Adrenal gland (tissue), 19 donors: ENCODE data around the gene RAB40C. TPM values are rescaled to one million over a fixed set of nuclear protein-coding genes. Genes with fewer than 3 reads are reported as not detected.

Experiments used
- DNase-seq, 7 donors: peaks; one replicate each; pipeline ENCODE4 v3.0.0-alpha.2; 2019 to 2020
- H3K27ac ChIP-seq, 5 donors: fragments of 200-600 bp; sonication (generic) in 4 of 5; 1 replicate in 3 of 5; 2 replicates in 2 of 5; pipeline versions ENCODE4 v1.5.1 to v1.8.0; 2016 to 2020; ENCODE audit warnings: mild to moderate bottlenecking in 1 of 5
- H3K27me3 ChIP-seq: fragments of 200-600 bp; 2 replicates; pipeline ENCODE4 v1.8.0; 2021
- H3K36me3 ChIP-seq, 2 donors: fragments of 200-600 bp; replicated peaks in 1 of 2; 1 replicate in 1 of 2; 2 replicates in 1 of 2; pipeline versions ENCODE4 v1.5.1 to v1.8.0; 2018 to 2022
- H3K4me1 ChIP-seq, 2 donors: fragments of 200-600 bp; replicated peaks in 1 of 2; 1 replicate in 1 of 2; 2 replicates in 1 of 2; pipeline versions ENCODE4 v1.5.1 to v1.8.0; 2018 to 2021
- H3K4me3 ChIP-seq, 4 donors: fragments of 200-600 bp; sonication (generic) in 3 of 4; one replicate each; pipeline ENCODE4 v1.5.1; 2016 to 2018
- H3K9me3 ChIP-seq, 3 donors: fragments of 200-600 bp; sonication (generic) in 1 of 3; replicated peaks in 1 of 3; 1 replicate in 2 of 3; 2 replicates in 1 of 3; pipeline versions ENCODE4 v1.5.1 to v1.8.0; 2016 to 2021
- CTCF ChIP-seq, 6 experiments: fragments of 450-650 bp in 4 of 6; fragments of 200-600 bp in 2 of 6; sonication (generic) in 1 of 6; IDR thresholded peaks; 1 replicate in 5 of 6; 2 replicates in 1 of 6; pipeline versions ENCODE4 v1.5.1 to v1.8.0; 2016 to 2021; ENCODE audit warnings: antibody characterized with exemption in 6 of 6, mild to moderate bottlenecking in 2 of 6, moderate library complexity in 1 of 6
- POLR2A ChIP-seq, 2 donors: fragments of 450-650 bp; IDR thresholded peaks; one replicate each; pipeline ENCODE4 v1.6.1; 2017; ENCODE audit warnings: antibody characterized with exemption in 2 of 2, mild to moderate bottlenecking in 2 of 2, moderate library complexity in 1 of 2
- WGBS, 4 donors: extraction: QIAGEN DNeasy Blood & Tissue Kit in 2 of 4; methylation state at CpG; one replicate each; pipeline versions ENCODE4 v1.1.5 to v1.1.7; 2013 to 2017; 5-methylcytosine and 5-hydroxymethylcytosine counted together
- intact Hi-C, 2 donors: fragments of 100-400 bp; cut with DNase I; formaldehyde crosslinking; loops; one replicate each; pipeline versions ENCODE4 v1.14.1 to v1.15.0; 2022 to 2023
- long read RNA-seq, 10 donors: library from polyadenylated mRNA in 3 of 10; unstranded in 2 of 10; stranded (forward) in 1 of 10; transcript quantifications; one replicate each; pipeline ENCODE4 v2.0.0 and lab custom pipeline, GENCODE V29; 2021 to 2026
- polyA plus RNA-seq, 3 donors: library from polyadenylated mRNA; stranded (reverse); fragments of 200-250 nt in 2 of 3; fragments of 350-450 nt in 1 of 3; fragmentation: Illumina TruSeq in 1 of 3; extraction: RNeasy Lipid Tissue Mini Kit (QIAGEN cat#74804) in 1 of 3; gene quantifications; one replicate each; pipeline ENCODE4 v1.2.3, GENCODE V29; 2013 to 2014
- total RNA-seq, 9 donors: library from RNA; depleted of rRNA in 4 of 9; stranded (reverse); fragments of >200 nt in 4 of 9; fragments of 120-200 nt in 1 of 9; fragmentation: NEBNext Ultra II Directional in 1 of 9; extraction: Animal tissue kit (Norgen Biotek cat#: 25700) in 1 of 9; gene quantifications; one replicate each; pipeline versions ENCODE4 v1.1.0 to v1.2.4, GENCODE V29; 2013 to 2023
- donor health status: healthy with polysubstance abuse.
- donor health status: Bipolar disorder and iron deficiency.
- donor health status: DM: yes; HTN: yes; CAD: no.
- donor health status: DM: no; HTN: no; CAD: no.
- donor health status: DM: no; HTN: no; CAD: no.
- donor health status: DM: yes; HTN: yes; CAD: no.

RAB40C gene, protein sequence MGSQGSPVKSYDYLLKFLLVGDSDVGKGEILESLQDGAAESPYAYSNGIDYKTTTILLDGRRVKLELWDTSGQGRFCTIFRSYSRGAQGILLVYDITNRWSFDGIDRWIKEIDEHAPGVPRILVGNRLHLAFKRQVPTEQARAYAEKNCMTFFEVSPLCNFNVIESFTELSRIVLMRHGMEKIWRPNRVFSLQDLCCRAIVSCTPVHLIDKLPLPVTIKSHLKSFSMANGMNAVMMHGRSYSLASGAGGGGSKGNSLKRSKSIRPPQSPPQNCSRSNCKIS
- total RNA-seq, result 10 to 100 TPM in 8 of 9 donors, 1 to 10 TPM in 1; 6.0 to 20.9 (median 15.8) TPM
- 10 to 100 TPM in 2 of 3 donors, 1 to 10 TPM in 1; 2.3 to 36.2 (median 19.1) TPM for polyA plus RNA-seq
- long read RNA-seq, donor 1, partial matches to known transcripts, result 0 of 3 reads
- long read RNA-seq, donor 1, other reads (novel, unspliced or antisense), result 0 of 3 reads
- long read RNA-seq, donor 2, partial matches to known transcripts, result 0 of 2 reads
- long read RNA-seq, donor 2, other reads (novel, unspliced or antisense), result 0 of 2 reads
- long read RNA-seq, donor 3, result 0 reads
- long read RNA-seq, donor 4, partial matches to known transcripts, result 0 of 2 reads
- long read RNA-seq, donor 4, other reads (novel, unspliced or antisense), result 1 of 2 reads
- long read RNA-seq, donor 5, transcript RAB40C-201 (6 exons, 2,699 nt), result major isoform, 32 of 62 reads
- long read RNA-seq, donor 5, transcript RAB40C-204 (7 exons, 2,569 nt), result minor isoform, 15 of 62 reads
- long read RNA-seq, donor 5, partial matches to known transcripts, result 3 of 62 reads
- long read RNA-seq, donor 5, other reads (novel, unspliced or antisense), result 5 of 62 reads
- long read RNA-seq, donor 6, partial matches to known transcripts, result 0 of 1 reads
- long read RNA-seq, donor 6, other reads (novel, unspliced or antisense), result 1 of 1 reads
- long read RNA-seq, donor 7, partial matches to known transcripts, result 0 of 2 reads
- long read RNA-seq, donor 7, other reads (novel, unspliced or antisense), result 0 of 2 reads
- long read RNA-seq, donor 8, partial matches to known transcripts, result 0 of 4 reads
- long read RNA-seq, donor 8, other reads (novel, unspliced or antisense), result 0 of 4 reads
- long read RNA-seq, donor 9, result 0 reads
- long read RNA-seq, donor 10, partial matches to known transcripts, result 7 of 11 reads
- long read RNA-seq, donor 10, other reads (novel, unspliced or antisense), result 0 of 11 reads

DNA sequence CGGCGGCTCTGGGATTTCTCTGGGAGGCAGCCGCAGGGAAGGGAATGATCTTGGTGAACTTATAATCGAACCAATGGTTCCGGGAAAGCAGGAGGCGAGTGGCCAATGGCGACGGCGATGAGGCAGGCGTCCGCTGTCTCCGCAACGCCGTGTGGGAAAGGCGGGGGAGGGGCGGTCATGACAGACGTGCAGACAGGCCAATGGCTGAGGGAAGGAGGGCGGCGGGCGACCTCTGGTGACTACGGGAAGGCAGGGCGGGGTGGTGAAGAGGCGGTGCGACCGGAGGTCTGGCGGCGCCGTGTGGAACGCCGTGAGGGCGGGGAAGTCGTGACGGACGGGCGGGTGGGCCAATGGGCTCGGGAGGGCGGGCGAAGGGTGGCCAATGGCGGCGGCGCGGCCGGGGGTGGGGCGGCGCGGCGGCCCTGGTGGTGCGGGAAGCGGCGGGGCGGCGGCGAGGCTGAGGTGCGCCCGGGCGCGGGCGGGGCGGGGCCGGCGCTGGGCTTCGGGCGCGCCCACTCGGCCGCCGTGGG lies at the start of gene RAB40C:
Gene RAB40C, plus strand, starts transcription at position 409 of the 530 bp plus-strand sequence. CDS start 226 bp downstream, outside the sequence.
- no peaks in the 10 kb centered on the region for H3K27me3 ChIP-seq
- peak within 1 kb of the TSS; percentile 96 to 100 (median 98) for H3K27ac ChIP-seq
- TF ChIP-seq POLR2A (IDR thresholded peaks at IDR 0.05), result no peak
- no peak for TF ChIP-seq CTCF (IDR thresholded peaks at IDR 0.05)
- H3K9me3 ChIP-seq, result no peaks in the 10 kb centered on the region
- intact Hi-C loops, result no loop called here
- no peaks in the 10 kb centered on the region for H3K36me3 ChIP-seq
- peaks cover 24 to 37% of the 10 kb centered on the region in 2 donors for H3K4me1 ChIP-seq
- peak within 1 kb of the TSS; percentile 66 to 94 (median 86) for H3K4me3 ChIP-seq
- DNase-seq, result peak; percentile 99 to 100 (median 99)
- 1 to 3% (median 2%) methylated on average over 18 to 67 of the region's 67 CpGs for WGBS, 4 donors

GRCh38 chr16:540645-541340 lies 49.1 kb upstream of the RAB40C start:
- intact Hi-C loops, result loop anchor here in 1 of 2 donors (5.0 kb wide), 1 partner anchor 42 kb away; no protein-coding TSS in a partner anchor
- Histone ChIP-seq H3K4me1 (peaks cover 0 to 2% of the 10 kb centered on the region in 2 donors), H3K27me3 (no peaks in the 10 kb centered on the region), H3K27ac (no peak overlapping the region), H3K36me3 (no peaks in the 10 kb centered on the region), H3K9me3 (no peaks in the 10 kb centered on the region), H3K4me3 (no peak overlapping the region)
- 59 to 84% (median 65%) methylated on average over 7 to 29 of the region's 29 CpGs for WGBS, 4 donors
- DNase-seq, result peak in 2 of 7 donors; percentile 42 to 52
- TF ChIP-seq CTCF (IDR thresholded peaks at IDR 0.05), result no peak
- TF ChIP-seq POLR2A (IDR thresholded peaks at IDR 0.05), result no peak

DNA sequence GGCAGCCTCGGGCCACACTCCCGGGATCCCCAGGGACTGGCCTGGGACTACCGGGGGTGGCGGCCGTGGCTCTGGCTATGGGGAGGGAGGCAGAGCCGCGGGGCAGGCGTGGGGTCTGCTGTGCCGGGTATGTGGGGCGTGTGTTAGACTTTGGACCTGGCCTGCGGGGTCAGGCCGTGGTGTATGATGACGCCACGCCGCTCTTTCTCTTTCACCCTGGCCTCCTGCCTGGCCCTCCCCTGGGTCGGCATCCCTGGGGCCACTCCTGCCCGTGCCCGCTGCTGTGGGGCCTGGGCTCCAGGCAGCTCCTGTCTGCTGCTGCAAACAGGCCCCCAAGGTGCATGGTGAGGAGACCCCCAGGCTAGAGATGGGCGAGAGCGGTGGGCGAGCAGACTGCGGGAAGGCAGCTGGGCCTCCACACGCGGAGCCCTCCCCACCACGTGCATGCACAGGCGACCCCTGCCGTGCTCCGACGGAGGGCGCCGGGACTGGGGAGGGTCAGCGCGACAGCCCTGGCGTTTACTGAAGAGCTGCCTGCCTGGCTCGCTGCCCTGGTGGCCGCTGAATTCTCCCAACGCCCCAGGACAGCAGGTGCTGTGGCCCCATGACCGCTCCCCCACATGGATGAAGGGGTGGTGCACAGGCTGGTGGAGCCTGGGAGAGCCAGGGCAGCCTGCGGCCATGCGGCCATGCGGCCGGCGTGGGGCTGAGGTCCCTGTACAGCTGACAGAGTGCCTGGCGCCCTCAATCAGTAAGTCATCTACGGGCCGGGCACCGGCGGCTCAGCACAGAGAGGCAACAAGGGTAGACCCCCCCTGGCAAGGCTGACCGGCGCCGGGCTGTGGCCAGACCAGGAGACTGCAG lies 46.3 kb upstream of the RAB40C start:
- intact Hi-C loops, result loop anchor here in 1 of 2 donors (5.0 kb wide), 1 partner anchor 39 kb away; no protein-coding TSS in a partner anchor
- no peaks in the 10 kb centered on the region for H3K27me3 ChIP-seq
- no peak for DNase-seq
- TF ChIP-seq POLR2A (IDR thresholded peaks at IDR 0.05) (no peak), CTCF (IDR thresholded peaks at IDR 0.05) (no peak)
- peaks cover 0 to 4% of the 10 kb centered on the region in 2 donors for H3K4me1 ChIP-seq
- 90 to 95% (median 92%) methylated on average over 25 to 51 of the region's 51 CpGs for WGBS, 4 donors
- no peak overlapping the region for H3K4me3 ChIP-seq
- H3K9me3 ChIP-seq, result no peaks in the 10 kb centered on the region
- peaks cover 0 to 2% of the 10 kb centered on the region in 2 donors for H3K36me3 ChIP-seq
- H3K27ac ChIP-seq, result no peak overlapping the region
